Activated T-cell treated with anti-CD3 and anti-CD28 coated beads, Interleukin-2, amount 50 U/mL, for 4 hours (primary cell): ENCODE data around the gene ID2. TPM values are rescaled to one million over a fixed set of nuclear protein-coding genes. Genes with fewer than 3 reads are reported as not detected.

Experiments used
- total RNA-seq, 3 donors: library from RNA; stranded (reverse); gene quantifications; one replicate each; pipeline ENCODE4 v1.2.1, GENCODE V29; 2021

The ID2 gene
- total RNA-seq, 3 donors from 2014 or later = 192 to 271 (median 225) TPM

Other genes starting within 250 kb of the ID2 start
- 10 to 100 TPM; 23.2 to 29.6 (median 27.4) TPM for gene KIDINS220, start 155.6 kb downstream of the ID2 start, total RNA-seq